GM21576 (cell line): ENCODE measurements around the gene WNT2.
"Not testable (repeated sequence)": the region's sequence is repeated elsewhere in the genome, so short reads cannot be mapped to it uniquely, and the experiment has no call there.

Experiments
- ATAC-seq: cut with Tn5 transposase; IDR thresholded peaks from one replicate; pipeline ENCODE4 v1.9.1; 2021; ENCODE audit warnings: mild to moderate bottlenecking, moderate library complexity; ENCODE audit not compliant: unreplicated experiment

WNT2 gene

GRCh38 chr7:117312593-117313580 is 10.0 kb downstream of the WNT2 start:
- no peak for ATAC-seq

DNA sequence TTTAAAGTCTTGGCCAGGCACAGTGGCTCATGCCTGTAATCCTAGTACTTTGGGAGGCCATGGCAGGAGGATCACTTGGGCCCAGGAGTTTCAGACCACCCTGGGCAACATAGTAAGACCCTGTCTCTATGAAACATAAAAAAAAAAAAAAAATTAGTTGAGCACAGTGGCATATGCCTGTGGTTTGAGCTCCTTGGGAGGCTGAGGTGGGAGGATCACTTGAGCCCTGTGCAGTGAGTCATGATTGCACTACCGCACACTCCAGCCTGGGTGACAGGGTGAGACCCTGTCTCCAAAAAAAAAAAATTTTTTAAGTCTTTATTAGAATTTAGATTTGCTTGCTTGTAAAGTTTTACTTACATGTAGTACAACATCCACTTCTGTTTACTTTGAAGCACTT is 14.0 kb downstream of the WNT2 start:
- ATAC-seq: no peak

DNA sequence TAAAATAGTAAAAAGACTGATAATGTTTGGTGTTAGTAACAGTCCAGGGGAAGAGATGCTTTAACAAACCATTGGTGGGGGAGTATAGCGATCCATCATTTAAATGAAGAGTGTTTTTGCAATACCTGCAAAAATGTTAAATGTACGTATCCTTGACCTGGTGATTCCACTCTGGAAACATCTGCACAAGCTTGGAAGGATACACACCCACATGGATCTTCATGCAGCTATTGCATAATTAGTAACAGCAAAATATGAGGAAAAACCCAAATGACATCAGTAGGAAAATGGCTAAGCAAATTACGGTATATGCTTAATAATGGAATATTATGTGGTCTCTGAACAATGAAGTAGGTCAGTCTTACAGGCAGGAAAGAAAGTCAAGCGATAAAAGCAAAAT is 20.5 kb downstream of the WNT2 start:
- ATAC-seq: no peak

DNA sequence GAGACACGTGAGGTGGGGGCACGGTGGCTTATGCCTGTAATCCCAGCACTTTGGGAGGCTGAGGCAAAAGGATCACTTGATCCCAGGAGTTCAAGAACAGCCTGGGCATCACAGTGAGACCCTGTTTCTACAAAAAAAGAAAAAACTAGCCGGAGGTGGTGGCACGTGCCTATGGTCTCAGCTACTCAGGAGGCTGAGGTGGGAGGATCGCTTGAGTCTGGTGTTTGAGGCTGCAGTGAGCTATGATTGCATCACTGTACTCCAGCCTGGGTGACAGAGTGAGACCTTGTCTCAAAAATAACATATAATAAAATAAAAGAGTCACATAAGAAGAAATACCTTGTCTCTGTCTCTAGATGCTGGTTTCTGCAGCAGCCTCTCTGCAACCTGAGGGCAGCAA is 22.4 kb downstream of the WNT2 start:
- not testable (repeated sequence) for ATAC-seq

- ATAC-seq: no peak
Measured at GRCh38 chr7:117297606-117298005, 25.3 kb downstream of the WNT2 start.

- no peak for ATAC-seq
Measured at GRCh38 chr7:117296066-117296465, 26.8 kb downstream of the WNT2 start.

DNA sequence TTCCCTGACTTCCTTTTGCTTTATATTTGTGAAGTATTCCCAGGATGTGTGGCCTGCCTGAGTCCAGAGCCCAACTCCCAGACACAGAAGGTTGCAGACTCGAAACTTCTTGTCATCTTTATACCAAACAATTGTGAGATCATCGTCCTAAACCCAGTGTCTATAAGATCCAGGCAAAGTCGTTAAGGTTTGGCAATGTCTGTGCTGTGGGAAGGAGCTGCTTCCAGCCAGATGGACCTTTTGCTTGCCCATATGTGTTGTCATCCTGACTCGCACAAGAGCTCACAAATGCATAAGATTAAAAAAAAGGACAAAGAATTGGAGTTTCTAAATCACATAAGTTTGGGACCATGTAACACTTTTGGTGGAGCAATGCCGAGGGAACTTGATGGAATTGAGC is 37.0 kb downstream of the WNT2 start:
- ATAC-seq: no peak

- no peak for ATAC-seq
Measured at GRCh38 chr7:117284692-117285091, 38.2 kb downstream of the WNT2 start.

GRCh38 chr7:117283779-117284178 is 39.1 kb downstream of the WNT2 start:
- ATAC-seq: no peak

- no peak for ATAC-seq
Measured at GRCh38 chr7:117283371-117283770, 39.5 kb downstream of the WNT2 start.

DNA sequence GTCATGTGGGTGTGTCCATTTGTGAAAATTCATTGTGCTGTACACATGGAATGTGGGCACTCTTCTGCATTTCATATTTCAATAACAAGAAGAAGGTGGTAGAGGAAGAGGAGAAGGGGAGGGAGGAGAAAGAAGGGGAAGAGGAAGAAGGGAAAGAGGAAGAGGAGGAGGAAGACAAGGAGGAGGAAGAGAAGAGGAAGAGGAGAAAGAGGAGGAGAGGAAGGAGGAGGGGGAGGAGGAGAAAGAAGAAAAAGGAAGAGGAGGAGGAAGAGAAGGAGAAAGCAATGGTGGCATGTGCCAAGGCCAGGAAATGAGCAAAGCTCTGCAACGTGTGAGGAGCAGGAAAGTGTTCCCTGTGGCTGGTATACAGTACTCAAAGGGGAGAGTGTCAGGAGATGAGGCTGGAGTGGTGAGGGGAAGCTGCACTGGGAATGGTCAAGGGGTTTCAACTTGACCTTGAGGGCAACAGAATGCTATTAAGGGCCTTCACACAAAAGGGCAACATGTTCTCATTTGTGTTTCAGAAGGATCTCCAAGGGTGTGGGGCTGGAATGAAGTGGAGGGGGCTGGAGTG is 40.5 kb downstream of the WNT2 start:
- no peak for ATAC-seq

DNA sequence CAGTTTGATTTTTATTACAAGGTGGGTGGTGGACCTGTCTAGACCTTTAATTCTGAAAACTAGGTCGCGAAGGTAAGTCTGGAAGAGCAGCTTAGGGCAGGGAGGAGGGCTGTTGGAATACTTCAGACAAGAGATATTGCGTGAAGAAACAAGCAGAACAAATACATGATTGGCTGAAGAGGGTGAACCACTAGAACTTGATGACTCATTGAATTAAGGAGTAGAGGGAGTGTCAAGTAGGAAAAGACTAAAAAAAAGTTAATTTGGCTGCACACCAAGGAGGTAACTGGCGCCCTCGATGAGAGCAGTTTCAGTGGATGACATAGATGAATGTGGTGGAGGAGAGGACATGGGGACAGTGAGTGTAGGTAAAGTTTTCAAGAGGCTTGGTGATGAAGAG is 41.3 kb downstream of the WNT2 start:
- no peak for ATAC-seq

DNA sequence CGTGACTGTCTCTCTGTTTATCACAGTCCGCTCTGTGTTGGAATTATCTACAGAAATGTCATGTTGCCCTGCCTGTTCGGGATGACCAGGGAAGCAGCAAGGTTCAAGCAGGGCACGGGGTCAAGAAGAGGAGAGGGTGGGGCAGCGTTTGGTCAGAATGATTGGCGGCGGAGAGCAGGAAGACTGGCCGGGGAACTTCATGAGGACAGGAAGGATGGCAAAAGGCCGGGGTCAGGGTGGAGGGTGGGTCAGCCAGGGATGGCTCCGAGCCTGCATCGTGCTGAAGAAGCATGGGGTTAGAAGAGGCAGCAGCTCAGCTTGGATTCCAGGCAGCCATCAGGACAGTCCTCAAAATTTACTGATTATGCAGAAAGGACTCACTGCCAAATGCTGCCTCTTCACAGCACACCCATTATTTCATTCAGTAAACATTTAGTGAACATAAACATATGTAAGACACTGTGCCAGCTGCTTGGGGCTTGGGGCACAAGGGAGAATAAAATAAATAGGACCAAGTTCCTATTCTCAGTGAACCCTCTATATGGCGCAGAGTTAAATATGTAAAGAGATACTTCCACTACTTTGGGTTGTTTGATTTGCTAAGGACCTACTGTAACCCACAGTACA is 42.8 kb downstream of the WNT2 start:
- no peak for ATAC-seq

GRCh38 chr7:117279203-117279602 is 43.7 kb downstream of the WNT2 start:
- no peak for ATAC-seq

DNA sequence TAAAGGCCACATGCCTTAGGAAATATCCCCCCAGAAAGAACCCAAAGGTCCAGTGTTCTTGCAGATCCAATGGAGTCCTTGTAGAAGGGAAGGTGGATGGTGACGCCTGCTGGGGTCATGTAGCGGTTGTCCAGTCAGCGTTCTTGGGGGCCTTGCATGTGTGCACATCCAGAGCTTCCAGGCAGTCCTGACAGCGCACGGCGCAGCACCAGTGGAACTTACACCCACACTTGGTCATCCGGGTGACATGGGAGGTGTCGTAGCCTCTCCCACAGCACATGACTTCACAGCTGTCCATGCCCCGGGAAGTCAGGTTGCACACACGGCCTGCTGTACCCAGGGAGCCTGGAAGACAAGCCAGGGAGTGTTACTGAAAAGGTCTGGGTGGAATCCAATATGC is 44.8 kb downstream of the WNT2 start:
- ATAC-seq: no peak

GRCh38 chr7:117277576-117277975 is 45.3 kb downstream of the WNT2 start:
- no peak for ATAC-seq

GRCh38 chr7:117274951-117275350 is 47.9 kb downstream of the WNT2 start:
- no peak for ATAC-seq

- ATAC-seq: no peak
Measured at GRCh38 chr7:117273814-117274225, 49.0 kb downstream of the WNT2 start.

GRCh38 chr7:117273325-117273724 is 49.5 kb downstream of the WNT2 start:
- ATAC-seq: no peak

DNA sequence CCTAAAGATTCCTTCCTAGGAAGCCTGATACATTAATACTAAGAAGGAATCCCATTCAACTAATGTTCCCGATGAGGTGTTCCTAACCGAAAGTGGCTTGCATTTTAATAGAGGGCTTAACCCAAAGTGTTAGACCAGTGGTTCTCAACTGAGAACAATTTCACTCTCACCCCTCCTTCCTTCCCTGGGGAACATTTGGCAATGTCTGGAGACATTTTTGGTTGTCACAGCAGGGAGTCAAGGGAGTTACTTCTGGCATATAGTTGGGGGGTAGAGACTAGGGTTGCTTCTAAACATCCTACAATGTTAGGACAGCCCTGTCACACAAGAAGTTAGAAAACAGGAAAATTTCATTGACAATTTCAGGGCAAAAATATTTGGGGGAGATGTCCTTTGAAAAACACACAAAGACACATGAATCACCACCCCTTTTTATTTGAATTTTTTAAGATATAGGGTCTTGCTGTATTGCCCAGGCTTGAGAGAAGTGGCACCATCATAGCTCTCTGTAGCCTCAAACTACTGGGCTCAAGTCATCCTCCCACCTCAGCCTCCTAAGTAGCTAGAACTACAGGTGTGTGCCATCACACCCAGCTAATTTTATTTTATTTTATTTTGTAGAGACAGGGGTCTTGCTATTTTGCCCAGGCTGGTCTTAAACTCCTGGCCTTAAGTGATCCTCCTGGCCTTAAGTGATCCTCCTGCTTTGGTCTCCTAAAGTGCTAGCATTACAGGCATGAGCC is 50.7 kb downstream of the WNT2 start:
- ATAC-seq: no peak

DNA sequence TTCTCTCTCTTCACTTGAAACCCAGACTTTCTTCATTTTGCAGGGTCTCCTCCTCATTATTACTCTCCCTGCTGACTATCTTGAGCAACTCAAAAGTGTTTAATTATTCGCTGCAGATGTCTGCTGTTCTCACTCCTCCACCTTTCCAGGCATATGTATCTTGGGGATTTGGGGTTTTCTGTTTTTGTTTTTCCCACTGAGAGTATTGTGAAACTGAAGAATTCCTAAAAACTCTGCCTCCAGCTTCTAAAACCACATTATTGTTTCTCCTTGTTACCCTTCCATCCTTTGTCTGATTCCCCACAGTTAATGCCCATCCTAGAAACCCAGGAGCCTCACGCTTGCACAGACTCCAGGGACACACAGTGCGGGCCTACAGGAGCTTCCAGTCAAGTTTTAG is 51.3 kb downstream of the WNT2 start:
- ATAC-seq: no peak
